ENCODE measurements around the gene CELSR1.

- no peak for TF ChIP-seq EZH2 (optimal IDR thresholded peaks at IDR 0.05; ENCODE audit: low read depth, low read length)
- no peak for TF ChIP-seq CTCF (IDR thresholded peaks at IDR 0.05; ENCODE audit: low read length)
These were observed 22.0 kb downstream of the CELSR1 start for GRCh38 chr22:46515208-46516111.
